ENCODE measurements around the gene FIGN.

GRCh38 chr2:163764566-163764965 is 28.8 kb upstream of the FIGN start:
- TF ChIP-seq TAF1 (IDR thresholded peaks at IDR 0.05; ENCODE audit: borderline replicate concordance, insufficient read depth, low read length) (no peak), POLR2AphosphoS5 (IDR thresholded peaks at IDR 0.05; ENCODE audit: low read depth, low read length) (no peak)

All from PFSK-1 (cell line).